ENCODE results near the gene HNRNPF. TPM values are rescaled to one million over a fixed set of nuclear protein-coding genes. Genes with fewer than 3 reads are reported as not detected.

Gene HNRNPF
- total RNA-seq, 2 donors from 2014 or later, result 283 to 299 TPM

- Histone ChIP-seq H3K4me3 (ENCODE audit: low read length) (no peak overlapping the region), H3K9me3 (ENCODE audit: control insufficient read depth, low read length) (no peaks in the 10 kb centered on the region), H3K36me3 (ENCODE audit: control insufficient read depth, insufficient read depth, low read length) (peaks cover 70% of the 10 kb centered on the region), H3K4me1 (ENCODE audit: control insufficient read depth, insufficient read depth, low read length) (peaks cover 12% of the 10 kb centered on the region), H3K27me3 (ENCODE audit: control insufficient read depth, insufficient read depth, low read length, poor library complexity, severe bottlenecking) (no peaks in the 10 kb centered on the region), H3K27ac (ENCODE audit: low read depth, low read length) (no peak overlapping the region), H3K9ac (ENCODE audit: extremely low read depth, low read length, poor library complexity, severe bottlenecking) (no peak overlapping the region)
- H3K4me3 Mint-ChIP-seq, result no peak overlapping the region
- H3K9me3 Mint-ChIP-seq, result no peaks in the 10 kb centered on the region
- peaks cover 62% of the 10 kb centered on the region for H3K36me3 Mint-ChIP-seq (ENCODE audit: low read depth)
- no peak overlapping the region for H3K27ac Mint-ChIP-seq
- 95 to 97% methylated on average over 28 to 29 of the region's 29 CpGs for WGBS, 2 experiments (ENCODE audit: insufficient coverage in 1 of 2, insufficient read length in 1 of 2)
- peaks cover 34% of the 10 kb centered on the region for H3K4me1 Mint-ChIP-seq
- TF ChIP-seq CTCF (conservative IDR thresholded peaks at IDR 0.05), result no peak
- no peak for DNase-seq
- no peaks in the 10 kb centered on the region for H3K27me3 Mint-ChIP-seq (ENCODE audit: insufficient read depth)
These were observed 21.9 kb downstream of the HNRNPF start for GRCh38 chr10:43386981-43387677.

- no peaks in the 10 kb centered on the region for H3K9me3 Mint-ChIP-seq
- peaks cover 58% of the 10 kb centered on the region for H3K36me3 Mint-ChIP-seq (ENCODE audit: low read depth)
- H3K4me1 Mint-ChIP-seq, result peaks cover 31% of the 10 kb centered on the region
- TF ChIP-seq CTCF (conservative IDR thresholded peaks at IDR 0.05), result no peak
- no peak overlapping the region for H3K4me3 ChIP-seq (ENCODE audit: low read length)
- H3K9me3 ChIP-seq (ENCODE audit: control insufficient read depth, low read length), result no peaks in the 10 kb centered on the region
- WGBS, 2 experiments (ENCODE audit: insufficient coverage in 1 of 2, insufficient read length in 1 of 2), result 96 to 100% methylated on average over 3 to 4 of the region's 4 CpGs
- no peaks in the 10 kb centered on the region for H3K27me3 ChIP-seq (ENCODE audit: control insufficient read depth, insufficient read depth, low read length, poor library complexity, severe bottlenecking)
- no peak overlapping the region for H3K27ac Mint-ChIP-seq
- H3K27me3 Mint-ChIP-seq (ENCODE audit: insufficient read depth), result no peaks in the 10 kb centered on the region
- H3K9ac ChIP-seq (ENCODE audit: extremely low read depth, low read length, poor library complexity, severe bottlenecking), result no peak overlapping the region
- no peak overlapping the region for H3K27ac ChIP-seq (ENCODE audit: low read depth, low read length)
- H3K4me3 Mint-ChIP-seq, result no peak overlapping the region
- H3K4me1 ChIP-seq (ENCODE audit: control insufficient read depth, insufficient read depth, low read length), result peaks cover 12% of the 10 kb centered on the region
- DNase-seq, result no peak
- peaks cover 65% of the 10 kb centered on the region for H3K36me3 ChIP-seq (ENCODE audit: control insufficient read depth, insufficient read depth, low read length)
These were observed 22.4 kb downstream of the HNRNPF start for GRCh38 chr10:43386549-43386948.

GRCh38 chr10:43385412-43386004 lies 23.5 kb downstream of the HNRNPF start:
- H3K27ac ChIP-seq (ENCODE audit: low read depth, low read length), result no peak overlapping the region

More at GRCh38 chr10:43385412-43386004, 23.5 kb downstream of the HNRNPF start:
- Mint-ChIP-seq H3K4me3 (no peak overlapping the region), H3K4me1 (peaks cover 23% of the 10 kb centered on the region), H3K36me3 (ENCODE audit: low read depth) (peaks cover 49% of the 10 kb centered on the region), H3K27me3 (ENCODE audit: insufficient read depth) (no peaks in the 10 kb centered on the region), H3K27ac (no peak overlapping the region), H3K9me3 (no peaks in the 10 kb centered on the region)
- no peaks in the 10 kb centered on the region for H3K27me3 ChIP-seq (ENCODE audit: control insufficient read depth, insufficient read depth, low read length, poor library complexity, severe bottlenecking)
- H3K9me3 ChIP-seq (ENCODE audit: control insufficient read depth, low read length), result no peaks in the 10 kb centered on the region
- H3K36me3 ChIP-seq (ENCODE audit: control insufficient read depth, insufficient read depth, low read length), result peaks cover 54% of the 10 kb centered on the region
- DNase-seq, result no peak
- no peak for TF ChIP-seq CTCF (conservative IDR thresholded peaks at IDR 0.05)
- 91 to 100% methylated on average over 2 to 4 of the region's 5 CpGs for WGBS, 2 experiments (ENCODE audit: insufficient coverage in 1 of 2, insufficient read length in 1 of 2)
- no peak overlapping the region for H3K4me3 ChIP-seq (ENCODE audit: low read length)
- H3K9ac ChIP-seq (ENCODE audit: extremely low read depth, low read length, poor library complexity, severe bottlenecking), result no peak overlapping the region
- peaks cover 11% of the 10 kb centered on the region for H3K4me1 ChIP-seq (ENCODE audit: control insufficient read depth, insufficient read depth, low read length)
